Esophagus muscularis mucosa (tissue), 4 donors: Measurements from ENCODE around the gene LANCL2. TPM values are rescaled to one million over a fixed set of nuclear protein-coding genes. Genes with fewer than 3 reads are reported as not detected.

ENCODE experiments used
- DNase-seq: peaks from one replicate; pipeline ENCODE4 v3.0.0-alpha.2; 2017; ENCODE audit errors: extremely low spot score
- H3K27ac ChIP-seq, 4 donors: fragments of 200-600 bp; sonication (generic); replicated peaks in 1 of 4; 1 replicate in 3 of 4; 2 replicates in 1 of 4; pipeline ENCODE4 v1.5.1; 2016 to 2019; ENCODE audit warnings: mild to moderate bottlenecking in 1 of 4
- H3K27me3 ChIP-seq, 4 donors: fragments of 200-600 bp; sonication (generic); one replicate each; pipeline versions ENCODE4 v1.5.1 to v1.6.0; 2016 to 2019
- H3K36me3 ChIP-seq, 4 donors: fragments of 200-600 bp; sonication (generic); one replicate each; pipeline ENCODE4 v1.5.1; 2016 to 2019
- H3K4me1 ChIP-seq, 4 donors: fragments of 200-600 bp; sonication (generic); one replicate each; pipeline ENCODE4 v1.5.1; 2016 to 2019
- H3K4me3 ChIP-seq, 4 donors: fragments of 200-600 bp; sonication (generic); 1 replicate in 2 of 4; 2 replicates in 2 of 4; pipeline ENCODE4 v1.5.1; 2016 to 2019; ENCODE audit warnings: mild to moderate bottlenecking in 4 of 4, moderate library complexity in 1 of 4
- H3K9me3 ChIP-seq, 4 donors: fragments of 200-600 bp; sonication (generic); 1 replicate in 3 of 4; 2 replicates in 1 of 4; pipeline ENCODE4 v1.5.1; 2016 to 2019
- EP300 ChIP-seq: sonication (generic); formaldehyde crosslinking; IDR thresholded peaks from one replicate; pipeline ENCODE4 v1.6.1; 2017; ENCODE audit warnings: antibody characterized with exemption
- POLR2A ChIP-seq: fragments of 450-650 bp; IDR thresholded peaks from one replicate; pipeline ENCODE4 v1.6.1; 2017; ENCODE audit warnings: antibody characterized with exemption, moderate library complexity, mild to moderate bottlenecking, low read depth
- POLR2AphosphoS5 ChIP-seq, 2 donors: sonication (generic); formaldehyde crosslinking; IDR thresholded peaks; one replicate each; pipeline ENCODE4 v1.6.1; 2017; ENCODE audit warnings: antibody characterized with exemption in 2 of 2
- WGBS: methylation state at CpG from one replicate; pipeline ENCODE4 v1.1.5; 2018; 5-methylcytosine and 5-hydroxymethylcytosine counted together
- intact Hi-C: fragments of 100-400 bp; cut with DNase I; formaldehyde crosslinking; loops from one replicate; pipeline ENCODE4 v1.15.1; 2023
- total RNA-seq, 4 donors: library from RNA; depleted of rRNA; stranded (reverse); fragments of >200 nt; gene quantifications; one replicate each; pipeline versions ENCODE4 v1.1.0 to v1.2.1, GENCODE V29; 2016
- TF ChIP-seq, protein P1 (sequence below), 3 experiments: fragments of 200-600 bp in 2 of 3; fragments of 450-650 bp in 1 of 3; sonication (generic) in 2 of 3; IDR thresholded peaks; one replicate each; pipeline ENCODE4 v1.5.1; 2017 to 2019; ENCODE audit warnings: antibody characterized with exemption in 3 of 3, mild to moderate bottlenecking in 2 of 3, moderate library complexity in 1 of 3

The LANCL2 gene
- total RNA-seq, 4 donors from 2014 or later, result 10.0 to 11.8 (median 10.7) TPM

DNA sequence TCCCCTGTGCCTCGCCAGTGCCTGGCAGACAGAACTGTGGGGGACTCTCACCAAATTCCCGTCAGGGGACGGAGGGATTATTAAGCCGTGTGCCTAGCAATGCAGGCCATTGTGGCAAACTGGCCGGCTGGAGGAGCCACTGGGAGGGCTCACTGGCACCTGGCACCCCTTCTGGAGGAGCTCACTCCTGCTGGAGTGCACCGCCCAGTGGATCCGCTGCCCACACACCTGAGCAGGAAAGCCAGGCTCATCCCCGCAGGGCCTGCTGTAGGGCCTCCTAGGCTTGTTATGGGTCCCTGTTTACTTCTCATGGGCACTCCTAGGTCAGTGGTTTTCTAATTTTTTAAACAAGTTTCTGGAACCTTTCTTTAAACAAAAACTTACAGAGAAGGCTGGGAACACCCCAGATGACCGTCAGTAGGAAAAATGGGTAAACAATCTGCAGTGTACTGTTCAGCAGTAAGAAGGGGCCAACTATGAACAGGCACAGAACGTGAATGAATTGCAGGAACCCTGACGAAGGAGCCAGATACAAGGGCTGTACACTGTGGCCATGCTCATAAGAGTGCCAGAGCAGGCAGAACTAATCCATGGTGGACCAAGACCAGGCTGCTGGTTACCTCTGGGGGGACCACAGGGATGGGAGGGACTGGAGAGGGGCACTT lies 64.8 kb downstream of the LANCL2 start:
- TF ChIP-seq POLR2A (no peak), EP300 (no peak)
- Histone ChIP-seq H3K27ac (no peak overlapping the region), H3K9me3 (no peaks in the 10 kb centered on the region), H3K27me3 (no peaks in the 10 kb centered on the region), H3K4me1 (no peaks in the 10 kb centered on the region), H3K36me3 (peaks cover 14 to 57% (median 28%) of the 10 kb centered on the region in 4 donors), H3K4me3 (no peak overlapping the region)
- WGBS, result 82% methylated on average over 9 of the region's 11 CpGs
- intact Hi-C loops, result loop anchor here (10.0 kb wide), 1 partner anchor 165 kb away; no protein-coding TSS in a partner anchor
- no peak for DNase-seq

DNA sequence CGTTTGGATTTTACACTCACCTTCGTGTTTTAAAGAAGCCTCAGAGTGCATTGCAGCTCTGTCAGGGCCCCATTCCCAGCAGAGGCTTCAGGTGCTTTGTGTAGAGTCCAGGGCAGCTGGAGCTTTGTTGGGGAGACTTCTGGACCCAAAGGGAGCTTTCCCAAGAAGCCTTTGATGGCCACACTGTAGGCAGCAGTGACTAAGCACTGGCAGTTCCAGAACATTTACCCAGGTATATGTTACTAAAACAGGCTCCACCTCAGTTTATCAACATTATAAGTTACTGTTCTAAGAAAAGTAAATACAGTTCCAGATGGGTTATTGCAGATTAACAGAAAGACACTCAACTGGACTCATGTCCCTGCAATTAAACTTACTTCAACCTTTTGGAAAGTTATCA lies 66.8 kb downstream of the LANCL2 start:
- intact Hi-C loops, result no loop called here
- DNase-seq, result no peak
- TF ChIP-seq, protein P1, sequence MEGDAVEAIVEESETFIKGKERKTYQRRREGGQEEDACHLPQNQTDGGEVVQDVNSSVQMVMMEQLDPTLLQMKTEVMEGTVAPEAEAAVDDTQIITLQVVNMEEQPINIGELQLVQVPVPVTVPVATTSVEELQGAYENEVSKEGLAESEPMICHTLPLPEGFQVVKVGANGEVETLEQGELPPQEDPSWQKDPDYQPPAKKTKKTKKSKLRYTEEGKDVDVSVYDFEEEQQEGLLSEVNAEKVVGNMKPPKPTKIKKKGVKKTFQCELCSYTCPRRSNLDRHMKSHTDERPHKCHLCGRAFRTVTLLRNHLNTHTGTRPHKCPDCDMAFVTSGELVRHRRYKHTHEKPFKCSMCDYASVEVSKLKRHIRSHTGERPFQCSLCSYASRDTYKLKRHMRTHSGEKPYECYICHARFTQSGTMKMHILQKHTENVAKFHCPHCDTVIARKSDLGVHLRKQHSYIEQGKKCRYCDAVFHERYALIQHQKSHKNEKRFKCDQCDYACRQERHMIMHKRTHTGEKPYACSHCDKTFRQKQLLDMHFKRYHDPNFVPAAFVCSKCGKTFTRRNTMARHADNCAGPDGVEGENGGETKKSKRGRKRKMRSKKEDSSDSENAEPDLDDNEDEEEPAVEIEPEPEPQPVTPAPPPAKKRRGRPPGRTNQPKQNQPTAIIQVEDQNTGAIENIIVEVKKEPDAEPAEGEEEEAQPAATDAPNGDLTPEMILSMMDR (IDR thresholded peaks at IDR 0.05), result no peak
- TF ChIP-seq EP300, result no peak
- TF ChIP-seq POLR2A, result no peak
- no peak for TF ChIP-seq POLR2AphosphoS5 (IDR thresholded peaks at IDR 0.05)
- peaks cover 4 to 38% (median 12%) of the 10 kb centered on the region in 4 donors for H3K36me3 ChIP-seq
- H3K27ac ChIP-seq, result no peak overlapping the region
- 40% methylated on average over 2 of the region's 2 CpGs for WGBS
- no peaks in the 10 kb centered on the region for H3K9me3 ChIP-seq
- no peaks in the 10 kb centered on the region for H3K27me3 ChIP-seq
- H3K4me3 ChIP-seq, result no peak overlapping the region
- H3K4me1 ChIP-seq, result no peaks in the 10 kb centered on the region

DNA sequence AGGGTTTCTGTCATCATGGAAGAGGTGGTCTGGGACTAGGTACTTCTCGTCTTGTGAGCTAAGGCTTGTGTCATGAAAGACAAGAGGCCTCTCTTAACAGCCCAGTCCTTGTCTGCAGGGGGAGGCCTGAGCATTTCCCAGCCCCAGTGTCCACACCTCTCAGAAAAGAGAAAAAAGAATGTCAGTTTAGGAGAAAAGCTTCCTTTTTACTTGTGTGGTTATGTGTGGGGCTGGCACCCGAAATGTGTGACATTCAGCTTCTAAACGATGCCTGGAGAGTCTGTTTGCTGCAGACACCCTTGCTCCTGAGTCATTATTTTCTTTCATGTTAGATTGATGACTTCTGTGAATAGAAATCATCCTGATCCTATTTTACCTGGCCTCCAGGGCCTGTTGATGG lies 67.4 kb downstream of the LANCL2 start:
- TF ChIP-seq POLR2AphosphoS5 (IDR thresholded peaks at IDR 0.05) (no peak), EP300 (no peak), POLR2A (no peak)
- TF ChIP-seq, protein P1 (IDR thresholded peaks at IDR 0.05), result no peak

DNA sequence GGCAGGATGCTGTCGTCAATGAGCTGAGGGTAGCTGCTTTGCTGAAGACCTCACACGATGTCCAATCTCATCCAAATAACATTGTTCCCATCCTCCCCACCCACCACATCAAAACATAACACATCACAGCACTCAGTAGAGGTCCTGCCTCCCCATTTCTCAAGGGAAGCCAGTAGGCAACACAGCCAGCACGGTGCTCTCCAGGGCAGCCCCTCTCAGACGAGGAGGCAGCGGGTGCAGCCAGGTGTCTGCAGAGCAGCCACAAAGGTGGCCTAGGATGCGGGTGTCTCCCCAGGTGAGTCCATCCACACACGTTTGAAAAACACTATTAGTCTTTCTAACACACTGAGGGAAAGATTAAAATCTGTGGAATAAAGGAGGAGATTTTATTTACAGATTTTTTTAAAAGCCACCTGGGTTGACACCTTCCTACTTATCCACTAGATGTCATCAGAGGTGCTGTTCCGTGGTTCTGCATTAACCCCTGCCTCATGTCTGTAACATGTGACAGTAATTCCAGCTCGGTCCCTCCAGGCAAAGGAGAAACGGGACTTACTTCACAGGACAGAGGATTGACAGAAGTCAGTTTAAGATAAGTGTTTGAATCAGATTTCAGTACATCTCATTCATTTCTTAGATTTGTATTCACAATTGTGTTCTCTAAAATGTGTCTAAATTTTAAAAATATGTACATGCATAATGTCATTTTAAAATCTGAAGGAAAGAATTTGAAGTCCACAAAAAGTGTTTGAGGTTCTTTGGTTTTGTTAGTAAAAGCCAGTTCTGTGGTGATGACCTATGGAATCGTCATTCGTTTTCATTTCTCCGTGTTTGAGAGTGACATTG lies 68.0 kb downstream of the LANCL2 start:
- H3K9me3 ChIP-seq, result no peaks in the 10 kb centered on the region
- TF ChIP-seq POLR2AphosphoS5 (IDR thresholded peaks at IDR 0.05), result no peak
- TF ChIP-seq, protein P1 (IDR thresholded peaks at IDR 0.05), result peak; percentile 21 to 38 (median 32)
- H3K4me3 ChIP-seq, result no peak overlapping the region
- H3K27ac ChIP-seq, result no peak overlapping the region
- intact Hi-C loops, result no loop called here
- WGBS, result 58% methylated on average over 11 of the region's 13 CpGs
- H3K36me3 ChIP-seq, result peaks cover 4 to 34% (median 9%) of the 10 kb centered on the region in 4 donors
- H3K27me3 ChIP-seq, result no peaks in the 10 kb centered on the region
- H3K4me1 ChIP-seq, result no peaks in the 10 kb centered on the region
- DNase-seq, result no peak

More for the DNA sequence above, 67.4 kb downstream of the LANCL2 start:
- no peaks in the 10 kb centered on the region for H3K9me3 ChIP-seq
- H3K4me1 ChIP-seq, result no peaks in the 10 kb centered on the region
- H3K27ac ChIP-seq, result no peak overlapping the region
- H3K4me3 ChIP-seq, result no peak overlapping the region
- no peaks in the 10 kb centered on the region for H3K27me3 ChIP-seq
- intact Hi-C loops, result no loop called here
- H3K36me3 ChIP-seq, result peaks cover 4 to 37% (median 12%) of the 10 kb centered on the region in 4 donors
- 74% methylated on average over 3 of the region's 3 CpGs for WGBS
- DNase-seq, result no peak

DNA sequence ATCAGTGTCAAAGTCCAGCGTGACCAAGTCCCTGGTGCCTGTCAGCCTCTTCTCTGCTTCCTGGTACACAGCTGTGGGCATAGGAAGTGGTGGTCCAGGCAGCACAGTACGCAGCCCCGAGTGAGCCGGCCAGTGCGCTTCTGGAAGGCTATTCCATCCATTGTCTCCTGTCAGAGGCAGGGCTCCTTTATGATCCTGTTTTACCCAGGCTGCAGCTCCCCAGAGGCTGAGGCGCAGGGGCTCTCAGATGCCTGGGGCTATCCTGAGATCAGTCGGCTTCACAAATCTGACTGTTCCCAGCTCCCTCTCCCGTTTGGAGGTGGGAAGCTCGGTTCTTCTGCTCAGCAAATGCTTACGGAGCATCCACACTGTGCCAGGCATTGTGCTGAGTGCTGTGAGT lies 70.3 kb downstream of the LANCL2 start:
- Histone ChIP-seq H3K9me3 (no peaks in the 10 kb centered on the region), H3K36me3 (peaks cover 3 to 17% (median 5%) of the 10 kb centered on the region in 4 donors), H3K27ac (no peak overlapping the region), H3K4me3 (no peak overlapping the region), H3K4me1 (peaks cover 0 to 7% (median 2%) of the 10 kb centered on the region in 4 donors), H3K27me3 (no peaks in the 10 kb centered on the region)
- 81% methylated on average over 10 of the region's 10 CpGs for WGBS
- intact Hi-C loops, result no loop called here
- DNase-seq, result no peak
- no peak for TF ChIP-seq EP300
- TF ChIP-seq POLR2AphosphoS5 (IDR thresholded peaks at IDR 0.05), result no peak
- TF ChIP-seq, protein P1 (IDR thresholded peaks at IDR 0.05), result no peak
- TF ChIP-seq POLR2A, result no peak
